Epidermal melanocyte (primary cell): ENCODE data around the gene SYT13.
A peak's percentile ranks its signal among the peaks of the same experiment; 100 is the strongest.
"Not testable (repeated sequence)": the region's sequence is repeated elsewhere in the genome, so short reads cannot be mapped to it uniquely, and the experiment has no call there.

Experiments used
- DNase-seq: peaks from one replicate; pipeline ENCODE4 v3.0.0; 2011; ENCODE audit warnings: low spot score; ENCODE audit not compliant: insufficient read length

The SYT13 gene

GRCh38 chr11:45249372-45249771 is 36.8 kb downstream of the SYT13 start:
- not testable (repeated sequence) for DNase-seq

GRCh38 chr11:45248501-45249011 is 37.6 kb downstream of the SYT13 start:
- DNase-seq = no peak

- DNase-seq = no peak
Observed at GRCh38 chr11:45247433-45247832, 38.7 kb downstream of the SYT13 start.

GRCh38 chr11:45246241-45246640 is 39.9 kb downstream of the SYT13 start:
- no peak for DNase-seq

GRCh38 chr11:45245218-45246045 is 40.7 kb downstream of the SYT13 start:
- no peak for DNase-seq

- no peak for DNase-seq
Observed at GRCh38 chr11:45243967-45244366, 42.2 kb downstream of the SYT13 start.

- DNase-seq = no peak
Observed at GRCh38 chr11:45239733-45240132, 46.4 kb downstream of the SYT13 start.

- DNase-seq = no peak
Observed at GRCh38 chr11:45238724-45239123, 47.4 kb downstream of the SYT13 start.

GRCh38 chr11:45237711-45238315 is 48.3 kb downstream of the SYT13 start:
- DNase-seq = no peak

GRCh38 chr11:45234306-45235006 is 51.7 kb downstream of the SYT13 start:
- DNase-seq = no peak

- DNase-seq = no peak
Observed at GRCh38 chr11:45233804-45234170, 52.4 kb downstream of the SYT13 start.

- DNase-seq = peak; percentile 74
Observed at GRCh38 chr11:45233121-45233803, 52.9 kb downstream of the SYT13 start.

- DNase-seq = no peak
Observed at GRCh38 chr11:45232341-45233080, 53.6 kb downstream of the SYT13 start.

- DNase-seq = peak; percentile 45
Observed at GRCh38 chr11:45229401-45230020, 56.6 kb downstream of the SYT13 start.

GRCh38 chr11:45227836-45228235 is 58.3 kb downstream of the SYT13 start:
- DNase-seq = no peak

- no peak for DNase-seq
Observed at GRCh38 chr11:45226901-45227300, 59.2 kb downstream of the SYT13 start.

- no peak for DNase-seq
Observed at GRCh38 chr11:45225961-45226871, 59.9 kb downstream of the SYT13 start.

- DNase-seq = no peak
Observed at GRCh38 chr11:45225277-45225676, 60.9 kb downstream of the SYT13 start.

- no peak for DNase-seq
Observed at GRCh38 chr11:45224766-45225165, 61.4 kb downstream of the SYT13 start.
